ENCODE measurements around the gene CNOT6. TPM values are rescaled to one million over a fixed set of nuclear protein-coding genes. Genes with fewer than 3 reads are reported as not detected.
"Not testable (repeated sequence)": the region's sequence is repeated elsewhere in the genome, so short reads cannot be mapped to it uniquely, and the experiment has no call there.

CNOT6 gene
- total and polyA plus RNA-seq, 4 donors: 19.4 to 34.4 (median 28.5) TPM

DNA sequence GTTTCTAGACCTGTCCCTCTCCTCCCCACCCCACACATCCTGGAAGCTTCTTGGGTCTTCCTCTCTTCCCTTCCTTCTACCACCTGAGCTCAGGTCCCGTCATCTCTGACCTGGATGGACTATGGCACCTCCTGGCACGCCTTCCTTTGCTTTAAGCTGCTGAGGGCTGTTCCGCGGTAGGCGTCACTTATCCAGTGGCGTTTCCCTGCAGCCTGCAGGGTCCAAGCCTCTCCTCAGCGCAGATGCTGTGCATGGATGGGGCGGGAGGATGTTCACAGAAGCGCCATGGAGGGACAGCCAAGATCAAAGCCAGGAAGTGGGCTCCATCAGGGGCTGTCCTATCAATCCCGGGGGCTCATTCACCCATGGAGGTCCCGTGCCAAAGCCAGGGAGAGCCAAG is 23.8 kb upstream of the CNOT6 start:
- WGBS (ENCODE audit: insufficient coverage): 84% methylated on average over 11 of the region's 11 CpGs
- no peak overlapping the region for H3K4me3 ChIP-seq (ENCODE audit: low read depth, low read length)
- H3K4me1 ChIP-seq (ENCODE audit: control insufficient read depth, insufficient read depth, low read length): peaks cover 3% of the 10 kb centered on the region
- H3K27me3 ChIP-seq (ENCODE audit: control insufficient read depth, insufficient read depth, low read length): no peaks in the 10 kb centered on the region
- no peaks in the 10 kb centered on the region for H3K36me3 ChIP-seq (ENCODE audit: control insufficient read depth, insufficient read depth, low read length)
- H3K9me3 ChIP-seq (ENCODE audit: control insufficient read depth, insufficient read depth, low read length): no peaks in the 10 kb centered on the region
- DNase-seq (ENCODE audit: low read depth in 4 of 6, low spot score in 6 of 6): no peak
- no peak overlapping the region for H3K27ac ChIP-seq (ENCODE audit: low read depth, low read length)

DNA sequence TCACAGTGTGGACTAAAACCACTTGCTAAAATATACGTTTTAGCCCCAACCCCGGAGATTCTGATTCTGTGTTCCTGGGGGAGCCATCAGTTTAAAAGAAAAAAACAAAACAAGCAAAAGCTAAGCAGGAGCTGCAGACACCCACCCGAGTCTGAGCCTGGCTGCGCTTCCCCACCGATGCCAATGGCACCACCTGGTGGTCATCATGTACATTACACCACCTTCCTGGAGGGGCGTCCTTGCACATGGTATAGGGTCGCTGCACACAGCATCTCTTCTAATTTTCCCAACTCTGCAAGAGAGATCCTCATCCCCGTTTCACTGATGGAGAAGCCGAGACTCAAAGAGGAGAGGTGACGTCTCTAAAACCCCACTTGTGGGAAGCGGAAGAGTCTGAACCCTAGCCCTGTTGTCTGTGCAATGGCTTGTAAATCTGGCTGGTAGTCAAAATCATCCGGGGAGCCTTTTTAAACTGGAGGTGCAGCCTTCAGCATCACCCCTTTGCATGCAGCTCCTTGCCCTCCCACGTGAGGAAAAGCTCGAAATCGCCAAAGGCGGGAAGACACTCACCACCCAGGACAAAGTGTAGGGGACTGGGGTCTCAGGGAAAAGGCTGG is 23.1 kb upstream of the CNOT6 start:
- no peaks in the 10 kb centered on the region for H3K36me3 ChIP-seq (ENCODE audit: control insufficient read depth, insufficient read depth, low read length)
- no peaks in the 10 kb centered on the region for H3K27me3 ChIP-seq (ENCODE audit: control insufficient read depth, insufficient read depth, low read length)
- no peak overlapping the region for H3K4me3 ChIP-seq (ENCODE audit: low read depth, low read length)
- H3K27ac ChIP-seq (ENCODE audit: low read depth, low read length): no peak overlapping the region
- peak; percentile 44 to 95 (median 70) for DNase-seq (ENCODE audit: low read depth in 4 of 6, low spot score in 6 of 6)
- 28% methylated on average over 16 of the region's 16 CpGs for WGBS (ENCODE audit: insufficient coverage)
- H3K4me1 ChIP-seq (ENCODE audit: control insufficient read depth, insufficient read depth, low read length): peaks cover 3% of the 10 kb centered on the region
- H3K9me3 ChIP-seq (ENCODE audit: control insufficient read depth, insufficient read depth, low read length): no peaks in the 10 kb centered on the region

DNA sequence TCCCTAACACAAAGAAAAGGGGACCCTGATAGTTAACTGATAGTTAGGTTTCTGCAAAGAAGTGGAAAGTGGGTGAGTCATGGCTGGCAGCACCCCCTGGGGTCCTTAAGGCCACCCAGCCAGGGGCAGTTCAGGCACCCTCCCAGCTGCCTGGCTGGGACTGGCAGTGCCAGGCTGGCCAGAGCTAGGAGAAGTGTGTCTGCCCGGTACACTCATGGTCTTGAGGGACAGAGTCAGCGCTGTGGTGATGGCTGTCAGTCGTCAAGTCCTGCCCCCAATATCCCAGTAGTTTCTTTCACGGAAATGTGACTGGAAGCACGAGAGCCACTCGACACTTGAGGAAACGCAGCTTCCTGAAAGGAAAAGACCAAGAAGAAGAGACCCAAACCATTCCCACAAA is 22.3 kb upstream of the CNOT6 start:
- DNase-seq (ENCODE audit: low read depth in 4 of 6, low spot score in 6 of 6): no peak
- WGBS (ENCODE audit: insufficient coverage): 82% methylated on average over 4 of the region's 7 CpGs
- Histone ChIP-seq H3K36me3 (ENCODE audit: control insufficient read depth, insufficient read depth, low read length) (no peaks in the 10 kb centered on the region), H3K9me3 (ENCODE audit: control insufficient read depth, insufficient read depth, low read length) (no peaks in the 10 kb centered on the region), H3K4me1 (ENCODE audit: control insufficient read depth, insufficient read depth, low read length) (peaks cover 3% of the 10 kb centered on the region), H3K4me3 (ENCODE audit: low read depth, low read length) (no peak overlapping the region), H3K27ac (ENCODE audit: low read depth, low read length) (no peak overlapping the region), H3K27me3 (ENCODE audit: control insufficient read depth, insufficient read depth, low read length) (no peaks in the 10 kb centered on the region)

DNA sequence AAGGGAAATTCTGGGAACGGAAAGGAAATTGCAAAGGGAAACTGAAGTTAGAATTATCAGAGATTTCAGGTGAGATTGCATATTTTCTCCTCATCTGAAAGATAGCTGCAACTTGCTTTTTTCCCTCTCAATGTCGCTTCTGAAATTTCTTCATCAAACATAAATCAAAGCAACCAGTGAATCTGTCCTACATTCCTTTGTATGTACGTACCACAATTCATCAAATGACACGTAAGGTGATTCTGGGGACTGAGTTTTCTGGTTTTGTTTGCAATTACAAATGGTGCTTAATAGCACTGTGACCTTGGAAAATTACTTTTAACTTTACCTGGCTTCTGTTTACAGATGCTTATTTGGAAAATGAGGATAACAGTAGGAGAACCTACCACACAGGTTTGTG is 21.9 kb upstream of the CNOT6 start:
- DNase-seq (ENCODE audit: low read depth in 4 of 6, low spot score in 6 of 6): no peak
- Histone ChIP-seq H3K27ac (ENCODE audit: low read depth, low read length) (no peak overlapping the region), H3K9me3 (ENCODE audit: control insufficient read depth, insufficient read depth, low read length) (no peaks in the 10 kb centered on the region), H3K4me3 (ENCODE audit: low read depth, low read length) (no peak overlapping the region), H3K4me1 (ENCODE audit: control insufficient read depth, insufficient read depth, low read length) (peaks cover 3% of the 10 kb centered on the region), H3K27me3 (ENCODE audit: control insufficient read depth, insufficient read depth, low read length) (no peaks in the 10 kb centered on the region), H3K36me3 (ENCODE audit: control insufficient read depth, insufficient read depth, low read length) (no peaks in the 10 kb centered on the region)
- no CpG with 5 or more reads among the region's 4 CpGs for WGBS (ENCODE audit: insufficient coverage)

DNA sequence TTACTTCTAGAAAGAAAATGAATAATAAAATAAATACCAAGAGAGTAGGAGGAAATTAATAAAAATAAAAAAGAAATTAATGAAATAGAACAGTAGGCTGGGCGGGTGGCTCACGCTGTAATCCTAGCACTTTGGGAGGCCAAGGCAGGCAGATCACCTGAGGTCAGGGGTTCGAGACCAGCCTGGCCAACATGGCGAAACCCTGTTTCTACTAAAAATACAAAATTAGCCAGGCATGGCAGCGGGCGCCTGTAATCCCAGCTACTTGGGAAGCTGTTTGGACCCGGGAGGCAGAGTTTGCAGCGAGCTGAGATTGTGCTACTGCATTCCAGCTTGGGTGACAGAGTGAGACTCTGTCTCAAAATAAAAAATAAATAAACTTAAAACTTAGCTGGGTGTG is 20.8 kb upstream of the CNOT6 start:
- not testable (repeated sequence) for H3K27me3 ChIP-seq (ENCODE audit: control insufficient read depth, insufficient read depth, low read length); H3K9me3 ChIP-seq (ENCODE audit: control insufficient read depth, insufficient read depth, low read length); H3K27ac ChIP-seq (ENCODE audit: low read depth, low read length); H3K36me3 ChIP-seq (ENCODE audit: control insufficient read depth, insufficient read depth, low read length); DNase-seq (ENCODE audit: low read depth in 4 of 6, low spot score in 6 of 6); H3K4me1 ChIP-seq (ENCODE audit: control insufficient read depth, insufficient read depth, low read length); H3K4me3 ChIP-seq (ENCODE audit: low read depth, low read length)
- WGBS (ENCODE audit: insufficient coverage): 100% methylated on average over 2 of the region's 8 CpGs

DNA sequence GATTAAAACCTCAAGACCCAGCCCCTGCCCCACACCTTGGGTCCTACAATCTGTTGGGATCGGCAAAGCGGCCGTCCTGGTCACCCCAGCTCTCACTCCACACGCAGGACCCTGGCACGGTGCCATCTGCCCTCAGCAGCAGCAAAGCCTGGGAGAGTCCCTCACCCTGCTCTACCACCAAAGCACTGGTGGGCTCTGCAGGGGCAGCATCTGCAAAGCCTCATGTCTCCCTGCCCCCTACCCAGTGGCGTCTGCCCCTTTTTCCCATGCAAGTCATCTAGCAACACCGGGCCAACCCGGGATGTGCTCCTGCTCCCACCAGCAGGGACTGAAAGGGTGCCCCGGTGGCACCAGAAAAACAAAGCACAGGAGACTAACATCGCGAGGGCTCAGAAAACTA is 19.6 kb upstream of the CNOT6 start:
- 76% methylated on average over 9 of the region's 11 CpGs for WGBS (ENCODE audit: insufficient coverage)
- no peak for DNase-seq (ENCODE audit: low read depth in 4 of 6, low spot score in 6 of 6)
- no peaks in the 10 kb centered on the region for H3K9me3 ChIP-seq (ENCODE audit: control insufficient read depth, insufficient read depth, low read length)
- H3K36me3 ChIP-seq (ENCODE audit: control insufficient read depth, insufficient read depth, low read length): no peaks in the 10 kb centered on the region
- H3K27me3 ChIP-seq (ENCODE audit: control insufficient read depth, insufficient read depth, low read length): no peaks in the 10 kb centered on the region
- peaks cover 3% of the 10 kb centered on the region for H3K4me1 ChIP-seq (ENCODE audit: control insufficient read depth, insufficient read depth, low read length)
- H3K4me3 ChIP-seq (ENCODE audit: low read depth, low read length): no peak overlapping the region
- H3K27ac ChIP-seq (ENCODE audit: low read depth, low read length): no peak overlapping the region

DNA sequence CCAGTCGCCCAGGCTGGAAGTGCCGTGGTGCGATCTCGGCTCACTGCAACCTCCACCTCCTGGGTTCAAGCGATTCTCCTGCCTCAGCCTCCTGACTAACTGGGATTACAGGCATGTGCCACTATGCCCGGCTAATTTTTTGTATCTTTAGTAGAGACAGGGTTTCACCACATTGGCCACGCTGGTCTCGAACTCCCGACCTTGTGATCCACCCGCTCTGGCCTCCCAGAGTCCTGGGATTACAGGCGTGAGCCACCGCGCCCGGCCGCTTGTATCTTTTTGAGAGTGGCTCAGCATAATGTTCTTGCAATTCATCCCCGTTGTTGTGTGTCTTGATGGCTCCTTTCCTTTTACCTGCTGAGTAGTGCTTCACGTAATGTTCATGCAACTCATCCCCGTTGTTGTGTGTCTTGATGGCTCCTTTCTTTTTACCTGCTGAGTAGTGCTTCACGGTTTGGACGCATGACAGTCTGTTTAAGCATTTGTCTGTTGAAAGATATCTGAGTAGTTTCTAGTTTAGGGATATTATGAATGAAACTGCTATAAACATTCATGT is 18.1 kb upstream of the CNOT6 start:
- not testable (repeated sequence) for H3K27ac ChIP-seq (ENCODE audit: low read depth, low read length); H3K4me1 ChIP-seq (ENCODE audit: control insufficient read depth, insufficient read depth, low read length); H3K4me3 ChIP-seq (ENCODE audit: low read depth, low read length); H3K27me3 ChIP-seq (ENCODE audit: control insufficient read depth, insufficient read depth, low read length); H3K9me3 ChIP-seq (ENCODE audit: control insufficient read depth, insufficient read depth, low read length); H3K36me3 ChIP-seq (ENCODE audit: control insufficient read depth, insufficient read depth, low read length); DNase-seq (ENCODE audit: low read depth in 4 of 6, low spot score in 6 of 6)
- 92% methylated on average over 15 of the region's 20 CpGs for WGBS (ENCODE audit: insufficient coverage)

DNA sequence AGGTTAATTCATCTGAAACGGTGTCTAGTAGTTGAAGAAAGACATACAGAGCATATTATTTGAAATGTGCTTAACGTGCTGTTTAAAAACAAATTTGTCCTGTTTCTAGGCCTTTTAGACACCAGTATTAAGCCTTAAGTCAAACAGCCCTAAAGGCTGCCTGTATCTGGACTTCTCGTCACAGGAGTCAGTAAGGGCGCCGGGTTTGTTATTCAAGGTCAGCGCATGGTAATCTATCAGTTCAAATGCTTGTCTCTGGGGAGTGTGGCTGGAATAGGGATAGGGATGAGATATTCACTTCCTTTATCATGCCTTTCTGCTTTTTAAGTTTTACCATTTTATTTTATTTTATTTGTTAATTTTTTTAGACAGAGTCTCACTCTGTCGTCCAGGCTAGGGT is 9.4 kb upstream of the CNOT6 start:
- Histone ChIP-seq H3K36me3 (ENCODE audit: control insufficient read depth, insufficient read depth, low read length) (no peaks in the 10 kb centered on the region), H3K4me3 (ENCODE audit: low read depth, low read length) (no peak overlapping the region), H3K27me3 (ENCODE audit: control insufficient read depth, insufficient read depth, low read length) (no peaks in the 10 kb centered on the region), H3K9me3 (ENCODE audit: control insufficient read depth, insufficient read depth, low read length) (no peaks in the 10 kb centered on the region), H3K27ac (ENCODE audit: low read depth, low read length) (no peak overlapping the region), H3K4me1 (ENCODE audit: control insufficient read depth, insufficient read depth, low read length) (no peaks in the 10 kb centered on the region)
- WGBS (ENCODE audit: insufficient coverage): 80% methylated on average over 1 of the region's 7 CpGs
- no peak for DNase-seq (ENCODE audit: low read depth in 4 of 6, low spot score in 6 of 6)

DNA sequence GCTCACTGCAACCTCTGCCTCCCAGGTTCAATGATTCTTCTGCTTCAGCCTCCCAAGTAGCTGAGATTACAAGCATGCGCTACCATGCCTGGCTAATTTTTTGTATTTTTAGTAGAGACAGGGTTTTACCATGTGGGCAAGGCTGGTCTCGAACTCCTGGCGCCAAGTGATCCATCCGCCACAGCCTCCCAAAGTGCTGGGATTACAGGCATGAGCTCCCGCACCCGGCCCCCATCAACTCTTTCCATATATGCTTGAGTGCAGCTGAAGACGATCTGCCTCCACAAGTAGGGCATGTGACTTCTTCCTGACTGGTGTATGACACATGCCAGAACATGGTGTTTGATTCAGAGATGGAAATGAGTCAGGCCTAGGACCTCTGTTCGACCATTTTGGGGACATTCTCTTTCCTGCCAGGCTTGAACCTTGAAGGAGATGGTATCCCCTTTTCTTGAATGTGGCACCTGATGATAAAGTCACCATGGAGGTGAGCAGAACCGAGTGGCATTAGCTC is 7.5 kb upstream of the CNOT6 start:
- Histone ChIP-seq H3K36me3 (ENCODE audit: control insufficient read depth, insufficient read depth, low read length) (no peaks in the 10 kb centered on the region), H3K4me1 (ENCODE audit: control insufficient read depth, insufficient read depth, low read length) (no peaks in the 10 kb centered on the region), H3K4me3 (ENCODE audit: low read depth, low read length) (no peak overlapping the region), H3K9me3 (ENCODE audit: control insufficient read depth, insufficient read depth, low read length) (no peaks in the 10 kb centered on the region), H3K27me3 (ENCODE audit: control insufficient read depth, insufficient read depth, low read length) (no peaks in the 10 kb centered on the region), H3K27ac (ENCODE audit: low read depth, low read length) (no peak overlapping the region)
- WGBS (ENCODE audit: insufficient coverage): 98% methylated on average over 5 of the region's 9 CpGs
- no peak for DNase-seq (ENCODE audit: low read depth in 4 of 6, low spot score in 6 of 6)

DNA sequence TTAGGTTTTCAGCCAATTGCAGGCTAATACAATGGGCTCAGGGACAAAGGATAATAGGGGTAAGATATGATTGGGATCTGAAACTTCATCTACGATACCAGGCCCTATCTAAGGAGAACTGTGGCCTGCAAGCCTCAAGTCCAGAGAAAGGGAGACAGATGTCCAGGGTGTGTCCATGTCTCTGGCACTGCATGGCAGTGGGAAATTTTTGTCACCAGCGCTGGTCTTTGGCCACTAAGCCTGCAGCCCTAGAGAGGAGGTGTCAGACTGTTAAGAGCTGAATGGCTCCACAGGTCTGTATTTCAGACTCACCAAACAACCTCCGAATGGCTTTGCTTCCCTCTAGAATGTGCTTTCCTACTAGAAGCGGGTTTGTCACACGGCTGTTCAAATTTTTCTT is 6.6 kb upstream of the CNOT6 start:
- Histone ChIP-seq H3K36me3 (ENCODE audit: control insufficient read depth, insufficient read depth, low read length) (no peaks in the 10 kb centered on the region), H3K27ac (ENCODE audit: low read depth, low read length) (no peak overlapping the region), H3K9me3 (ENCODE audit: control insufficient read depth, insufficient read depth, low read length) (no peaks in the 10 kb centered on the region), H3K27me3 (ENCODE audit: control insufficient read depth, insufficient read depth, low read length) (no peaks in the 10 kb centered on the region), H3K4me1 (ENCODE audit: control insufficient read depth, insufficient read depth, low read length) (no peaks in the 10 kb centered on the region), H3K4me3 (ENCODE audit: low read depth, low read length) (no peak overlapping the region)
- WGBS (ENCODE audit: insufficient coverage): 90% methylated on average over 5 of the region's 5 CpGs
- no peak for DNase-seq (ENCODE audit: low read depth in 4 of 6, low spot score in 6 of 6)
